Mesendoderm (in vitro differentiated cells): ENCODE data around the gene RPS19BP1.
A peak's percentile ranks its signal among the peaks of the same experiment; 100 is the strongest.
"Not testable (repeated sequence)": the region's sequence is repeated elsewhere in the genome, so short reads cannot be mapped to it uniquely, and the experiment has no call there.

ENCODE experiments used
- DNase-seq: peaks from one replicate; pipeline ENCODE4 v3.0.0; 2013
- H2AK5ac ChIP-seq: 2 replicates; pipeline ENCODE4 v1.6.1; 2013; ENCODE audit warnings: low read length, inconsistent platforms
- H2BK120ac ChIP-seq: 2 replicates; pipeline ENCODE4 v1.6.1; 2013; ENCODE audit warnings: low read depth, mild to moderate bottlenecking, low read length, moderate library complexity, mixed read lengths
- H2BK15ac ChIP-seq: replicated peaks from 2 replicates; pipeline ENCODE4 v1.6.1; 2013; ENCODE audit warnings: low read depth, mild to moderate bottlenecking, moderate library complexity
- H2BK5ac ChIP-seq: 2 replicates; pipeline ENCODE4 v1.6.1; 2013; ENCODE audit warnings: low read length, inconsistent platforms
- H3K18ac ChIP-seq: 2 replicates; pipeline ENCODE4 v1.6.1; 2013; ENCODE audit warnings: mild to moderate bottlenecking, low read length, mixed read lengths
- H3K23ac ChIP-seq: one replicate; pipeline ENCODE4 v1.6.1; 2013; ENCODE audit warnings: low read length
- H3K27ac ChIP-seq: 2 replicates; pipeline ENCODE4 v1.5.1; 2013; ENCODE audit warnings: low read depth, mild to moderate bottlenecking, inconsistent platforms, low read length, moderate library complexity
- H3K27me3 ChIP-seq: 2 replicates; pipeline ENCODE4 v1.6.1; 2013; ENCODE audit warnings: low read length, control low read depth, mild to moderate bottlenecking, inconsistent platforms; ENCODE audit not compliant: insufficient read depth, poor library complexity
- H3K36me3 ChIP-seq: 2 replicates; pipeline ENCODE4 v1.6.1; 2013; ENCODE audit warnings: low read length, inconsistent platforms; ENCODE audit not compliant: control insufficient read depth, insufficient read depth
- H3K4ac ChIP-seq: one replicate; pipeline ENCODE4 v1.6.1; 2013; ENCODE audit warnings: low read depth, mild to moderate bottlenecking, low read length, moderate library complexity
- H3K4me1 ChIP-seq: 2 replicates; pipeline ENCODE4 v1.6.1; 2013; ENCODE audit warnings: low read depth, low read length, inconsistent platforms; ENCODE audit not compliant: control insufficient read depth
- H3K4me2 ChIP-seq: 2 replicates; pipeline ENCODE4 v1.6.1; 2013; ENCODE audit warnings: low read length
- H3K4me3 ChIP-seq: 2 replicates; pipeline ENCODE4 v1.5.1; 2013; ENCODE audit warnings: mild to moderate bottlenecking, low read length
- H3K56ac ChIP-seq: one replicate; pipeline ENCODE4 v1.6.1; 2013; ENCODE audit warnings: low read length
- H3K79me1 ChIP-seq: 2 replicates; pipeline ENCODE4 v1.6.1; 2013; ENCODE audit warnings: low read length, inconsistent platforms
- H3K79me2 ChIP-seq: 2 replicates; pipeline ENCODE4 v1.6.1; 2013; ENCODE audit warnings: mild to moderate bottlenecking, low read length; ENCODE audit not compliant: control insufficient read depth, insufficient read depth
- H3K9ac ChIP-seq: 2 replicates; pipeline ENCODE4 v1.6.1; 2013; ENCODE audit warnings: low read length, inconsistent platforms
- H4K5ac ChIP-seq: one replicate; pipeline ENCODE4 v1.6.1; 2013; ENCODE audit warnings: low read length
- H4K8ac ChIP-seq: one replicate; pipeline ENCODE4 v1.6.1; 2013; ENCODE audit warnings: low read depth, mild to moderate bottlenecking, control low read depth, low read length, moderate library complexity
- WGBS: extraction: QIAGEN DNeasy Blood & Tissue Kit; methylation state at CpG from one replicate; pipeline ENCODE4 v1.1.7; 2013; ENCODE audit warnings: low lambda C conversion rate, missing lambda C conversion rate; ENCODE audit not compliant: insufficient coverage; ENCODE audit errors: extremely low coverage; 5-methylcytosine and 5-hydroxymethylcytosine counted together

The RPS19BP1 gene

DNA sequence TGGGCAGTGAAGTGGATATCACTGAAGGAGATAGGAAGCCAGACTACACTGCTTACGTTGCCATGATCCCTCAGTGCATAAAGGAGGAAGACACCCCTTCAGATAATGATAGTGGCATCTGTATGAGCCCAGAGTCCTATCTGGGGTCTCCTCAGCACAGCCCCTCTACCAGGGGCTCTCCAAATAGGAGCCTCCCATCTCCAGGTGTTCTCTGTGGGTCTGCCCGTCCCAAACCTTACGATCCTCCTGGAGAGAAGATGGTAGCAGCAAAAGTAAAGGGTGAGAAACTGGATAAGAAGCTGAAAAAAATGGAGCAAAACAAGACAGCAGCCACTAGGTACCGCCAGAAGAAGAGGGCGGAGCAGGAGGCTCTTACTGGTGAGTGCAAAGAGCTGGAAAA is 10.5 kb downstream of the RPS19BP1 start:
- H2BK15ac ChIP-seq, H3K27me3 ChIP-seq, H3K4ac ChIP-seq, H4K5ac ChIP-seq, H3K27ac ChIP-seq, DNase-seq, H3K18ac ChIP-seq, H2AK5ac ChIP-seq, H2BK120ac ChIP-seq, H3K23ac ChIP-seq, H4K8ac ChIP-seq, H3K4me1 ChIP-seq, H2BK5ac ChIP-seq: not testable (repeated sequence)
- peaks cover 13% of the 10 kb centered on the region for H3K79me1 ChIP-seq
- peaks cover 28% of the 10 kb centered on the region for H3K36me3 ChIP-seq
- peak overlapping the region; percentile 70 for H3K9ac ChIP-seq
- peak overlapping the region; percentile 93 for H3K4me2 ChIP-seq
- peaks cover 34% of the 10 kb centered on the region for H3K79me2 ChIP-seq
- peak overlapping the region; percentile 99 for H3K4me3 ChIP-seq
- no CpG with 5 or more reads among the region's 5 CpGs for WGBS
- H3K56ac ChIP-seq = peak overlapping the region; percentile 88

DNA sequence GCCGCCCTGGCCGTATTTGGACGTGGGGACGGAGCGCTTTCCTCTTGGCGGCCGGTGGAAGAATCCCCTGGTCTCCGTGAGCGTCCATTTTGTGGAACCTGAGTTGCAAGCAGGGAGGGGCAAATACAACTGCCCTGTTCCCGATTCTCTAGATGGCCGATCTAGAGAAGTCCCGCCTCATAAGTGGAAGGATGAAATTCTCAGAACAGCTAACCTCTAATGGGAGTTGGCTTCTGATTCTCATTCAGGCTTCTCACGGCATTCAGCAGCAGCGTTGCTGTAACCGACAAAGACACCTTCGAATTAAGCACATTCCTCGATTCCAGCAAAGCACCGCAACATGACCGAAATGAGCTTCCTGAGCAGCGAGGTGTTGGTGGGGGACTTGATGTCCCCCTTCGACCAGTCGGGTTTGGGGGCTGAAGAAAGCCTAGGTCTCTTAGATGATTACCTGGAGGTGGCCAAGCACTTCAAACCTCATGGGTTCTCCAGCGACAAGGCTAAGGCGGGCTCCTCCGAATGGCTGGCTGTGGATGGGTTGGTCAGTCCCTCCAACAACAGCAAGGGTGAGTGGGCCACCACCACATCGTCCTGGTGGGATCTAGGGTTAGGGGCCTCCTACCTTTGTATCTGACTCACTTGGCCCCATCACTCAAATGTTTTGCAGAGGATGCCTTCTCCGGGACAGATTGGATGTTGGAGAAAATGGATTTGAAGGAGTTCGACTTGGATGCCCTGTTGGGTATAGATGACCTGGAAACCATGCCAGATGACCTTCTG is 11.3 kb downstream of the RPS19BP1 start:
- not testable (repeated sequence) for H2AK5ac ChIP-seq, H2BK120ac ChIP-seq, H3K4me1 ChIP-seq, H2BK5ac ChIP-seq, H3K27me3 ChIP-seq, H2BK15ac ChIP-seq, H4K8ac ChIP-seq, H3K18ac ChIP-seq, H4K5ac ChIP-seq
- H3K9ac ChIP-seq = peak overlapping the region; percentile 70
- peak overlapping the region; percentile 99 for H3K4me3 ChIP-seq
- peak overlapping the region; percentile 99 for H3K4ac ChIP-seq
- peak overlapping the region; percentile 86 for H3K27ac ChIP-seq
- peak overlapping the region; percentile 93 for H3K4me2 ChIP-seq
- WGBS = no CpG with 5 or more reads among the region's 28 CpGs
- peaks cover 13% of the 10 kb centered on the region for H3K79me1 ChIP-seq
- H3K56ac ChIP-seq = peak overlapping the region; percentile 88
- H3K79me2 ChIP-seq = peaks cover 34% of the 10 kb centered on the region
- peak overlapping the region; percentile 53 for H3K23ac ChIP-seq
- DNase-seq = peak; percentile 86
- H3K36me3 ChIP-seq = peaks cover 28% of the 10 kb centered on the region

DNA sequence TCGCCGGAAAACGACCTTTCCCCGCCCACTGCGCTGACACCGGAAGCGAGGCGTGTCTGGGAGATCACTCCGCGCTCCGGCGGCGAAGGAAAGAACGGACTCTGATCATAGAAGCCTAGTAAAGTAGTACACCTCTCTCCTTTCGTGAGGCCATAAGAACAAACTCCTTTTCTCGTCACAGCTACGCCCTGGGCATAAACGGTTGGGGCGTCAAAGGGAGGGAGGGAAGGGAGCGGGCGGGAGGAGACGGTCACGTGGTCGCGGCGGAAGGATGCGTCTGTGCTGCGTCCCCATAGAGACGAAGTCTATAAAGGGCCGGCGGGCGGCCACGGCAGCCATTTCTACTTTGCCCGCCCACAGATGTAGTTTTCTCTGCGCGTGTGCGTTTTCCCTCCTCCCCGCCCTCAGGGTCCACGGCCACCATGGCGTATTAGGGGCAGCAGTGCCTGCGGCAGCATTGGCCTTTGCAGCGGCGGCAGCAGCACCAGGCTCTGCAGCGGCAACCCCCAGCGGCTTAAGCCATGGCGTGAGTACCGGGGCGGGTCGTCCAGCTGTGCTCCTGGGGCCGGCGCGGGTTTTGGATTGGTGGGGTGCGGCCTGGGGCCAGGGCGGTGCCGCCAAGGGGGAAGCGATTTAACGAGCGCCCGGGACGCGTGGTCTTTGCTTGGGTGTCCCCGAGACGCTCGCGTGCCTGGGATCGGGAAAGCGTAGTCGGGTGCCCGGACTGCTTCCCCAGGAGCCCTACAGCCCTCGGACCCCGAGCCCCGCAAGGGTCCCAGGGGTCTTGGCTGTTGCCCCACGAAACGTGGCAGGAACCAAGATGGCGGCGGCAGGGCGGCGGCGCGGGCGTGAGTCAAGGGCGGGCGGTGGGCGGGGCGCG is 12.1 kb downstream of the RPS19BP1 start, which contains the start of gene ATF4:
TSS of gene ATF4 (plus strand) at position 337 of the 880 bp plus-strand sequence. CDS start 884 bp downstream, outside the sequence.
- Histone ChIP-seq H3K79me2 (peaks cover 34% of the 10 kb centered on the region), H3K36me3 (peaks cover 28% of the 10 kb centered on the region), H2BK120ac (peak within 1 kb of the TSS; percentile 69), H3K18ac (peak within 1 kb of the TSS; percentile 94), H4K5ac (no peak within 1 kb of the TSS), H3K27me3 (no peaks in the 10 kb centered on the region), H4K8ac (peak within 1 kb of the TSS; percentile 94), H3K23ac (peak within 1 kb of the TSS; percentile 53), H3K9ac (peak within 1 kb of the TSS; percentile 87), H3K27ac (peak within 1 kb of the TSS; percentile 96), H3K56ac (peak within 1 kb of the TSS; percentile 97), H2BK5ac (peak within 1 kb of the TSS; percentile 94), H3K4me3 (peak within 1 kb of the TSS; percentile 99), H3K4me2 (peak within 1 kb of the TSS; percentile 93), H3K79me1 (peaks cover 13% of the 10 kb centered on the region), H3K4ac (peak within 1 kb of the TSS; percentile 99), H3K4me1 (peaks cover 5% of the 10 kb centered on the region), H2AK5ac (no peak within 1 kb of the TSS), H2BK15ac (no peak within 1 kb of the TSS)
- no peak for DNase-seq
- no CpG with 5 or more reads among the region's 86 CpGs for WGBS

DNA sequence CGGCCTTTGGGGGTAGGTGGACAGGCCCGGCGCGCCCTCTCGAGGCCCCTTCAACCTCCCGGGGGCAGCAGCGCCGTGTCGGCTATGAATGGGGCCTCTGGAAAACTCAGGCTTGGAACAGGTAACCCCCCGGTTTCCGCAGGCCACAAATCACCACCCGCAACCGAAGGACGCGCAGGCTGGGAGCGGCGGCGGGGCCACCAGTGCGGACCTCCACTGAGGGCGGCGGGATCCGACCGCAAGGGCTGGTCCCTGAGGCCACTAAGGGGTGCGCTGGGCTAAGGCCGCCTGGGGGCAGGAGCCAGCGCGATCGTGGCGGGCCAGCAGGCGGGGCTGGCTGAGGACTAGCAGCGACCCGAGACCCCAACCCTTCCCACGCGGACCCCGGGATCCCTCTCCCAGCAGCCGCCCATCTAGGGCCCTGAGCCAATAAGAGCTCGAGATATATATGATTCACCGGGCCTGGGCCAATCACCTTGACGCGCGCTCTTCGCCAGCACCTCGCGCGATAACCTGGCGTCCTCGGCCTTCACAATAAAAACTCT is 12.8 kb downstream of the RPS19BP1 start:
- Histone ChIP-seq H3K56ac (peak overlapping the region; percentile 97), H3K18ac (peak overlapping the region; percentile 85), H3K4me2 (peak overlapping the region; percentile 74), H3K27ac (peak overlapping the region; percentile 96), H2BK120ac (no peak overlapping the region), H3K4me3 (peak overlapping the region; percentile 48), H4K5ac (no peak overlapping the region), H4K8ac (no peak overlapping the region), H3K27me3 (no peaks in the 10 kb centered on the region), H2AK5ac (no peak overlapping the region), H2BK15ac (no peak overlapping the region), H3K9ac (peak overlapping the region; percentile 87), H3K36me3 (peaks cover 29% of the 10 kb centered on the region), H2BK5ac (peak overlapping the region; percentile 64), H3K79me2 (peaks cover 34% of the 10 kb centered on the region), H3K23ac (no peak overlapping the region), H3K4me1 (peaks cover 5% of the 10 kb centered on the region), H3K79me1 (peaks cover 12% of the 10 kb centered on the region), H3K4ac (peak overlapping the region; percentile 66)
- no CpG with 5 or more reads among the region's 47 CpGs for WGBS
- DNase-seq = peak; percentile 100

DNA sequence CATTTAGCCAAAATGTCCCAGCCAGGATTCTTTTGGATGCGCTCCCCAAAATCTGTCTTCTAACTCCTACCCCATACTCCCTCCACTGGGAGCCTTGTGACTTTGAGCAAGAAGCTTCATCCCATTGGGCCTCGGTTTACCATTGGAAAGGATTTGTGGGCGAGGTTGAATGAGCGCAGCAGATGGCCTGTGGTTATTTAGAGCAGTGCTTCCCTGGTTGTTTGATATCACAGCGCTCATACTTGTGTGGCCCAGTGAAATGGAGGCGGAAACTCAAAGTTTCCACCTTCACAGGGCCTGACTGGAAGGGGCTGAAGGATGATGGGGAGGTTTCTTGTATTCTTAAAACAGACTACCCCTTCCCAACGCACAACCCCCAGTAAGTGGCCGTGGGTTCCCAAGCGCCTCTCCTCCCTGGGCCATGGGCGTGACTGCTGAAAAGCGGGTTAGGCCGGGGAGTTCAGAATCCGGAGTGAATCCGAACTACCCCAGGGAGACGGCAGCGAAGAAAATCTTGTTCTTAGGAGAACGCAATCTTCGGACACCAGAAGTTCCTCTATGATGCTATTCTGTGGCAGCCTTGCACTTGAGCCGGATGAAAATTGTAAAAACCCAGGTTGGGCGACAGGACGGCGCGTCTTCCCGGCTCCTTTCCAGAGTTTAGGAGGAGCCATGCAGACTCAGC is 13.4 kb downstream of the RPS19BP1 start:
- Histone ChIP-seq H3K9ac (peak overlapping the region; percentile 87), H2BK15ac (no peak overlapping the region), H3K4me1 (peaks cover 5% of the 10 kb centered on the region), H4K5ac (peak overlapping the region; percentile 24), H3K4me3 (peak overlapping the region; percentile 48), H2AK5ac (peak overlapping the region; percentile 41), H3K27ac (peak overlapping the region; percentile 96), H3K56ac (peak overlapping the region; percentile 97), H3K79me2 (peaks cover 31% of the 10 kb centered on the region), H3K4me2 (peak overlapping the region; percentile 74), H2BK5ac (peak overlapping the region; percentile 20), H4K8ac (no peak overlapping the region), H3K23ac (no peak overlapping the region), H3K27me3 (no peaks in the 10 kb centered on the region), H3K18ac (peak overlapping the region; percentile 85), H3K36me3 (peaks cover 26% of the 10 kb centered on the region), H3K4ac (peak overlapping the region; percentile 66), H3K79me1 (peaks cover 14% of the 10 kb centered on the region), H2BK120ac (no peak overlapping the region)
- no peak for DNase-seq
- no CpG with 5 or more reads among the region's 24 CpGs for WGBS
